Stimulated activated naive CD8-positive, alpha-beta T cell treated with anti-CD3 and anti-CD28 coated beads, Interleukin-15, amount 100 ng/mL, for 72 hours (primary cell): ENCODE measurements around the gene TMEM51.

ENCODE experiments used
- ATAC-seq: fragments of 150-1000 bp; cut with Tn5 transposase; 2 replicates; pipeline ENCODE4 v1.10.0; 2021; ENCODE audit warnings: mild to moderate bottlenecking, moderate library complexity
- DNase-seq, 2 donors: peaks; one replicate each; pipeline ENCODE4 v3.0.0; 2021 to 2022
- H3K27ac Mint-ChIP-seq, 2 donors: one replicate each; pipeline ENCODE4 v1.8.0; 2022; ENCODE audit warnings: mild to moderate bottlenecking in 2 of 2, mixed read lengths in 2 of 2, moderate library complexity in 2 of 2
- H3K27me3 Mint-ChIP-seq: one replicate; pipeline ENCODE4 v1.8.0; 2022; ENCODE audit warnings: mixed read lengths
- H3K4me1 Mint-ChIP-seq: one replicate; pipeline ENCODE4 v1.8.0; 2022; ENCODE audit warnings: mild to moderate bottlenecking, mixed read lengths
- H3K4me3 Mint-ChIP-seq, 2 donors: one replicate each; pipeline ENCODE4 v1.8.0; 2022; ENCODE audit warnings: mild to moderate bottlenecking in 2 of 2, mixed read lengths in 2 of 2, moderate library complexity in 1 of 2
- H3K9me3 Mint-ChIP-seq, 2 donors: one replicate each; pipeline ENCODE4 v1.8.0; 2022; ENCODE audit warnings: mixed read lengths in 2 of 2

The TMEM51 gene

GRCh38 chr1:15258833-15259621 lies 105.5 kb downstream of the TMEM51 start:
- peaks cover 50% of the 10 kb centered on the region for H3K4me1 Mint-ChIP-seq
- no peak overlapping the region for H3K4me3 Mint-ChIP-seq
- no peaks in the 10 kb centered on the region for H3K9me3 Mint-ChIP-seq
- DNase-seq (no peak), ATAC-seq (no peak)
- peaks cover 30% of the 10 kb centered on the region for H3K27me3 Mint-ChIP-seq
- H3K27ac Mint-ChIP-seq = no peak overlapping the region

DNA sequence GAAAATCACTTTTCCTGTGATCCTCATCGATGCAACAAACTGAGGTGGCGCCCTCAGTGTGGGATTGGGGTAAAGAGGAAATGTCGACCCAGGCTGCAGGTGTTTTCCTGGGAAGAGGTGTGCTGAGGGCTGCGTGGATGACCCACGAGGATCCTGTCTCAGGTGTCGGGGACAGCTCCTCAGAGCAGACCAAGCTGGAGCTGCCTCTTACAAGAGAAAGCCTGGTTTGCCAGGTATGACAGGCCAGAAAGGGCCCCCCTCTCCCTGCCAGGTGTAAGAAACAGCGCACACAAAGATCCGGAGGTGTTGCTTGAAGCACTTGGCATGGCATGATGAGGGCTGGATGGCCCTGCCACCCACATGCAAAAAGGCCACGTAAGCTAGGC lies 106.1 kb downstream of the TMEM51 start:
- H3K9me3 Mint-ChIP-seq = peaks cover 0 to 2% of the 10 kb centered on the region in 2 donors
- peaks cover 36% of the 10 kb centered on the region for H3K27me3 Mint-ChIP-seq
- H3K4me1 Mint-ChIP-seq = peaks cover 48% of the 10 kb centered on the region
- no peak overlapping the region for H3K27ac Mint-ChIP-seq
- H3K4me3 Mint-ChIP-seq = no peak overlapping the region
- ATAC-seq = no peak
- no peak for DNase-seq

GRCh38 chr1:15260418-15261154 lies 107.0 kb downstream of the TMEM51 start:
- Mint-ChIP-seq H3K27ac (peak overlapping the region in 1 of 2 donors; percentile 75), H3K4me3 (peak overlapping the region; percentile 70 to 81), H3K4me1 (peaks cover 48% of the 10 kb centered on the region), H3K27me3 (peaks cover 41% of the 10 kb centered on the region), H3K9me3 (peaks cover 0 to 6% of the 10 kb centered on the region in 2 donors)
- DNase-seq (no peak), ATAC-seq (peak; percentile 38)

DNA sequence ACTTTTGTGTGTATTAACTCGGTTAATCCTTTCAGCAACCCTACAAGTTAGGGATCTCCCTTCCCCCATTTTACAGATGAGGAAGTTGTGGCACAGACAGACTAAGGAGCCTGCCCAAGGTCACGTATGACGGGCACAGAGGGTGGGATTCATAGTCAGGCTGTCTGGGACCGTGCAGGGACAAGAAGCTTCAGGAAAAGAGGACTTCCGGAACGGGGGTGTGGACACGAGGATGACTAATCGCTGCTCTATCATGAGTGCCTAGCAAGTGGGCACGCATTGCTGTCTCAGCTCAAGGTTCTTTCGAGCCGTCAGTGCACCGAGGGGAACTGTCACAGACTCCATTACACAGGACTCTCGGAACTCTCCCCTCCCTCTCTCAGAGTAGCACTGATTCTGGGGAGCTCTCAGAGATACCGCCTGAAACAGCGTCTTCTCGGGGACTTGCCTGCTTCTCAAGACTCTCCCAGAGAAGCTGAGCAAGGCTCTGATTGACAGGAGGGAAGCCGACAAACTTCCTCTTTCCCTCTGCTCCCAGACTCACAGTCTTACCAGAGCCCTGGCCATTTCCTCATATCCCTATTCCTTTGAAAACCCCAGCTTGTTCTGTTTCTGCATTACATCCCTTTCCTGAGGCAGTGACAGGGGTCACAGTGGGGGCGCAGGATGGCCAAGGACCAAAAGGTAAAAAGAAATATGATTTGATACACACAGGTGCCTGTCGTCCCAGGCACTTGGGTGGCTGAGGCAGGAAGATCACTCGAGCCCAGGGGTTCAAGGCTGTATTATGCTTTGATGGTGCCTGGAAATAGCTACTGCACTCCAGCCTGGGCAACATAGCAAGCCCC lies 107.8 kb downstream of the TMEM51 start:
- H3K9me3 Mint-ChIP-seq = peaks cover 0 to 6% of the 10 kb centered on the region in 2 donors
- peaks cover 46% of the 10 kb centered on the region for H3K27me3 Mint-ChIP-seq
- DNase-seq (peak in 1 of 2 donors; percentile 46), ATAC-seq (peak; percentile 88)
- H3K27ac Mint-ChIP-seq = peak overlapping the region; percentile 48 to 75
- peaks cover 48% of the 10 kb centered on the region for H3K4me1 Mint-ChIP-seq
- H3K4me3 Mint-ChIP-seq = peak overlapping the region; percentile 70 to 81

- Mint-ChIP-seq H3K27ac (no peak overlapping the region), H3K9me3 (peaks cover 0 to 6% of the 10 kb centered on the region in 2 donors), H3K4me1 (peaks cover 48% of the 10 kb centered on the region), H3K27me3 (peaks cover 53% of the 10 kb centered on the region), H3K4me3 (peak overlapping the region; percentile 5 to 81)
- ATAC-seq (no peak), DNase-seq (no peak)
Measured at GRCh38 chr1:15262003-15262377, 108.4 kb downstream of the TMEM51 start.

DNA sequence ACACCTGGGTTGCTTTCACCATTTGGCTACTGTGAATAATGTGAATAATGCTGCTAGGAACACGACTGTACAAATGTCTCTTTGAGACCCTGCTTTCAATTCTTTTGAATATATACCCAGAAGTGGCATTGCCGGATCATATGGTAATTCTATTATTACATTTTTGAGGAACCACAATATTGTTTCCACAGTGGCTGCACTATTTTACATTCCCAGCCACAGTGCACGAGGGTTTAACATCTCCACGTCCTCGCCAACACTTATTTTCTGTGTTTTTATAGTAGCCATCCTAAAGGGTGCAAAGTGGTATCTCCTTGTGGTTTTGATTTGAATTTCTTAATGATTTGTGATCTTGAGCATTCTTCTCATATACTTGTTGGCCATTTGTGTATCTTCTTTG lies 109.2 kb downstream of the TMEM51 start:
- DNase-seq = no peak
- no peak overlapping the region for H3K27ac Mint-ChIP-seq
- no peak overlapping the region for H3K4me3 Mint-ChIP-seq
- H3K27me3 Mint-ChIP-seq = peaks cover 58% of the 10 kb centered on the region
- H3K4me1 Mint-ChIP-seq = peaks cover 47% of the 10 kb centered on the region
- peaks cover 0 to 6% of the 10 kb centered on the region in 2 donors for H3K9me3 Mint-ChIP-seq
- no peak for ATAC-seq

GRCh38 chr1:15264769-15265168 lies 111.2 kb downstream of the TMEM51 start:
- ATAC-seq (no peak), DNase-seq (no peak)
- Mint-ChIP-seq H3K27me3 (peaks cover 67% of the 10 kb centered on the region), H3K4me3 (no peak overlapping the region), H3K27ac (no peak overlapping the region), H3K4me1 (peaks cover 27% of the 10 kb centered on the region), H3K9me3 (peaks cover 0 to 6% of the 10 kb centered on the region in 2 donors)
